Activated T-helper 1 cell treated with anti-CD3 and anti-CD28 coated beads, Interleukin-12 subunit alpha, Interleukin-12 subunit beta, Interleukin-2, Interleukin-4 antibody, amounts not matched to agents 30 ng/mL and 10 ng/mL and 1 ng/mL, durations not matched to agents 14 hours and 24 hours and 36 hours (primary cell): ENCODE results near the gene IFI44. TPM values are rescaled to one million over a fixed set of nuclear protein-coding genes. Genes with fewer than 3 reads are reported as not detected.

Experiments used
- DNase-seq: peaks from one replicate; pipeline ENCODE4 v3.0.0; 2021; ENCODE audit warnings: low spot score
- H3K27ac Mint-ChIP-seq: one replicate; pipeline ENCODE4 v1.8.0; 2021; ENCODE audit warnings: mild to moderate bottlenecking, mixed read lengths
- H3K27me3 Mint-ChIP-seq: one replicate; pipeline ENCODE4 v1.8.0; 2022; ENCODE audit warnings: mild to moderate bottlenecking, moderate library complexity, mixed read lengths; ENCODE audit not compliant: insufficient read depth
- H3K36me3 Mint-ChIP-seq: one replicate; pipeline ENCODE4 v1.8.0; 2021; ENCODE audit warnings: low read depth, mixed read lengths
- H3K4me1 Mint-ChIP-seq: one replicate; pipeline ENCODE4 v1.8.0; 2021; ENCODE audit warnings: low read depth, mixed read lengths
- H3K4me3 Mint-ChIP-seq: one replicate; pipeline ENCODE4 v1.8.0; 2021; ENCODE audit warnings: mild to moderate bottlenecking, moderate library complexity, mixed read lengths
- H3K9me3 Mint-ChIP-seq: one replicate; pipeline ENCODE4 v1.8.0; 2021; ENCODE audit warnings: mixed read lengths
- intact Hi-C: fragments of 100-400 bp; cut with micrococcal nuclease; formaldehyde crosslinking; loops from one replicate; pipeline ENCODE4 v1.15.1; 2024
- total RNA-seq: library from RNA; stranded (reverse); gene quantifications from 2 replicates; pipeline ENCODE4 v1.2.3, GENCODE V29; 2022

IFI44 gene
- total RNA-seq, 1 donor from 2014 or later: 26.9 TPM

DNA sequence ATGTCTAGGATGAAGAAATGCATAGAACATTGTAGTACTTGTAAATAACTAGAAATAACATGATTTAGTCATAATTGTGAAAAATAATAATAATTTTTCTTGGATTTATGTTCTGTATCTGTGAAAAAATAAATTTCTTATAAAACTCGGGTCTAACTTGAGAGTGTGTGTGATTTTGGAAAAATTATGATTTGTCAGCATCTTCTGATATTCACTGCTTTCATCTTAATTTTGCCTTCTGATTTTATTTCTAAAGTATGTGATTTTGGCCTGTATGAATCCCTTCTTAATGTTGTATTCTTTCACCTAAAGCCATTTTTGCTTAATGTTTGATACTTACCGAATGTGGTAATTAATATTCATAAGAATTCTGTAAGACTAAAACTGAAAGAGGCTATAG is 14.3 kb downstream of the IFI44 start:
- intact Hi-C loops: no loop called here

DNA sequence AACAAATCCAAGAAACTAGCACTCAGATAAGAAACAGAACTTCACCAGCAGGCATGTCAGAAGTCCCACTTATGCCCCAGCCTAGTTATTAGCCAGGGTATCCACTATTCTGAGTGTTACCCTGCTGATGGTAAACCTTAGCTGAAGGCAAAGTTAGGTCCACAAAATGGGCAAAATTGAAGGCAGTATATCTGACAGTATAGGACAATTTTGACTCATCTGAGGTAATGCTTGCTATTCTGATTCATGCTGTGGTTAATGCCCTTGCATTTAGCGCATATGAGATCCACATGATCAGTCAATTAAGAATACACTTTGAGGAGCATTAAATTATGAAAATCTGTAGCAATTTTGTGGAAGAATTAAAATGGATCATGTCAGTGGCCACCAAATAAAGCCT is 15.1 kb downstream of the IFI44 start:
- intact Hi-C loops: no loop called here
- Mint-ChIP-seq H3K4me3 (no peak overlapping the region), H3K27ac (no peak overlapping the region), H3K9me3 (no peaks in the 10 kb centered on the region), H3K36me3 (peaks cover 56% of the 10 kb centered on the region), H3K27me3 (no peaks in the 10 kb centered on the region), H3K4me1 (no peaks in the 10 kb centered on the region)
- DNase-seq: no peak

More for the DNA sequence above, 14.3 kb downstream of the IFI44 start:
- DNase-seq: no peak
- H3K4me1 Mint-ChIP-seq: peaks cover 3% of the 10 kb centered on the region
- no peaks in the 10 kb centered on the region for H3K9me3 Mint-ChIP-seq
- no peak overlapping the region for H3K4me3 Mint-ChIP-seq
- H3K36me3 Mint-ChIP-seq: peaks cover 59% of the 10 kb centered on the region
- H3K27ac Mint-ChIP-seq: no peak overlapping the region
- H3K27me3 Mint-ChIP-seq: no peaks in the 10 kb centered on the region

DNA sequence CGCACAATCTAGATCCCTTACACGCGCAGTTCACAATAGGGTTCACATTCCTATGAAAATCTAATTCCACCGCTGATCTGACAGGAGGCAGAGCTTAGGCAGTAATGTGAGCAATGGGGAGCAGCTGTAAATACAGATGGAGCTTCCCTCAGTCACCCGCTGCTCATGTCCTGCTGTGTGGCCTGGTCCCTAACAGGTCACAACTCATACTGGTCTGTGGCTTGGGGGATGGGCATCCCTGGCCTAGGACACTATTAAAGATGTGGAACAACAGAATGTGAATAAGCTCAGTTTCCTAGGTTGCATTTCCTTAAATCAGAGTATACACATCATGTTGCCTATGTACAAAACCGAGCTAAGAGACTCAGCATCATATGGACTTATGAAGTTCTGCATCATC is 16.2 kb downstream of the IFI44 start:
- intact Hi-C loops: no loop called here
- Mint-ChIP-seq H3K27ac (no peak overlapping the region), H3K36me3 (peaks cover 48% of the 10 kb centered on the region), H3K4me1 (no peaks in the 10 kb centered on the region), H3K4me3 (no peak overlapping the region), H3K27me3 (no peaks in the 10 kb centered on the region), H3K9me3 (no peaks in the 10 kb centered on the region)
- no peak for DNase-seq

DNA sequence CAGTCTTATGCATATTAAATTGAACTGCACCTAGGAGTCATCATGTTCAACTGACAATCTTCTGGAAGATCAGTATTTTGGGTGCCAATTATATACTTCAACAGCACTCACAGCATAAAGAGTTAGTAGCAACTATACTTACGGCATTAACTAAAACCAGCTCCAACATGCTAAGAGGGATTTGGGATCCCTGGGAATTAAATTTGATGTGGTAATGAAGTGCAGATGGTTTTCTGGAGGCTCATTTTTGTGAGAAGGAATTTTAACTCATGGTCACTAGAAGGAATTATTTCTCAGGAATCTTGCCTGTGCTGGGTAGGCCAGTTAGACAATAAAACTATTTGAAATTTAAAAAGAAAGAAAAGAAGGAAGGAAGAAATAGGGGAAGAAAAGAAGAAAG is 18.3 kb downstream of the IFI44 start:
- H3K36me3 Mint-ChIP-seq: peaks cover 33% of the 10 kb centered on the region
- intact Hi-C loops: no loop called here
- H3K27ac Mint-ChIP-seq: no peak overlapping the region
- no peaks in the 10 kb centered on the region for H3K9me3 Mint-ChIP-seq
- H3K4me1 Mint-ChIP-seq: peaks cover 8% of the 10 kb centered on the region
- DNase-seq: no peak
- H3K4me3 Mint-ChIP-seq: no peak overlapping the region
- H3K27me3 Mint-ChIP-seq: no peaks in the 10 kb centered on the region

DNA sequence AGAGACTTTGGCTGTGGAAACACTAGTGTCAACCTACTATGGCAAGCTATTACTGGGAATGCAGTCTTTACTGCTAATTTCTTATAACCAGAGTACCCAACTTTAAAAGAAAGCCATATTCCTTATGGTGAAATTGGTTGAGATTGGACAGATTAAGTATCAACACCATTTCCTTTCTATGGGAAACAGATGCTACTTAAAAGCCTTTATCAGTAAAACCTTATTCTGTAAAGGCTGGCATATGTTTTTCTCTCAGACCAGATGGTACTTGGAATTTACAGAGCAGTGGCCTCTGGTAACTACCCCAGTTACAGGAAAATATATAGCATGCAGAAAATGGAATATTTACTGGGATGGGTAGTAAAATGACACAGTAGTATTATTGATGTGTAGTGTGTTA is 18.8 kb downstream of the IFI44 start:
- intact Hi-C loops: no loop called here
- Mint-ChIP-seq H3K36me3 (peaks cover 28% of the 10 kb centered on the region), H3K27me3 (no peaks in the 10 kb centered on the region), H3K4me3 (no peak overlapping the region), H3K27ac (no peak overlapping the region), H3K9me3 (no peaks in the 10 kb centered on the region), H3K4me1 (peaks cover 8% of the 10 kb centered on the region)
- DNase-seq: no peak

DNA sequence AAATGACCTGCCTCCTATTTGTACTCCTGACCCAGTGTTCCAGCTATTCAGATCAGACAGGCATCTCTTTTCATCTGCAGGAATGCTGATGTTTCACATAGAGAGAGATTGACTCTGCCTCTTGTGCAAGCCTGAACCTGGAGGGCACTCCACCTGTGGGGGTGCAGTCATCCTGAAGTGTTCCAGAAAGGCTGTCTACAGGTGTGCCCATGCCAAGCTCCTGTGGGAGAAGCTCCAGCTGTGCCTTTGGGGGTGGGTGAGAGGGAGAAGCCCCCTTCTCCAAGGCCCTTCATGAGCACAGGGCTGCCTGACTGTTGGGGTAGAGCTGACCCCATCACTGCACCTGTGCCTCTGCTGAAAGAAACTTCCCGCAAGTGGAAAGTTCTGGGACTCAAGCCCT is 22.8 kb downstream of the IFI44 start:
- no peak overlapping the region for H3K27ac Mint-ChIP-seq
- intact Hi-C loops: no loop called here

DNA sequence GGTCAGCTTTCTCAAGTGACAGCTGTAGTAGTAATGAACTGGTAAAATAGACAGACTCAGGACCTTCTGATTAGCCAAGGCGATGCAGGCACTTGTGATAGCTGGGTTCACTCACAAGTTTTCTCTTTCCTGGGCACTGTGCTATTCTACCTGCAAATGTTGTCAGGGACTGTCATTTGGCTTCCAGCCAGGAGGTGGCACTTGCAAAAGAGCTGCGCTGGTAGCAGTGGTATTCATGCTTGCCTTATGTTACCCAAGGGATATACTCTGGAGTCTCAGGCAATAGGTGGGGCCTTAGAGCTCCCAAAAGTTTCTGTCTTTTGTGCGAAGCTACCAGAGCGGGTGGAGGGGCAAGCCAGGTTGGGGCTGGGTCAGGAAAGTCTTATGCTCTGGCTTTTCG is 23.5 kb downstream of the IFI44 start:
- H3K27me3 Mint-ChIP-seq: no peaks in the 10 kb centered on the region
- peaks cover 25% of the 10 kb centered on the region for H3K4me1 Mint-ChIP-seq
- intact Hi-C loops: no loop called here
- H3K27ac Mint-ChIP-seq: no peak overlapping the region
- DNase-seq: no peak
- no peak overlapping the region for H3K4me3 Mint-ChIP-seq
- H3K36me3 Mint-ChIP-seq: peaks cover 6% of the 10 kb centered on the region
- no peaks in the 10 kb centered on the region for H3K9me3 Mint-ChIP-seq

More for the DNA sequence above, 22.8 kb downstream of the IFI44 start:
- Mint-ChIP-seq H3K4me1 (peaks cover 18% of the 10 kb centered on the region), H3K4me3 (no peak overlapping the region), H3K36me3 (peaks cover 8% of the 10 kb centered on the region), H3K27me3 (no peaks in the 10 kb centered on the region), H3K9me3 (no peaks in the 10 kb centered on the region)
- no peak for DNase-seq

DNA sequence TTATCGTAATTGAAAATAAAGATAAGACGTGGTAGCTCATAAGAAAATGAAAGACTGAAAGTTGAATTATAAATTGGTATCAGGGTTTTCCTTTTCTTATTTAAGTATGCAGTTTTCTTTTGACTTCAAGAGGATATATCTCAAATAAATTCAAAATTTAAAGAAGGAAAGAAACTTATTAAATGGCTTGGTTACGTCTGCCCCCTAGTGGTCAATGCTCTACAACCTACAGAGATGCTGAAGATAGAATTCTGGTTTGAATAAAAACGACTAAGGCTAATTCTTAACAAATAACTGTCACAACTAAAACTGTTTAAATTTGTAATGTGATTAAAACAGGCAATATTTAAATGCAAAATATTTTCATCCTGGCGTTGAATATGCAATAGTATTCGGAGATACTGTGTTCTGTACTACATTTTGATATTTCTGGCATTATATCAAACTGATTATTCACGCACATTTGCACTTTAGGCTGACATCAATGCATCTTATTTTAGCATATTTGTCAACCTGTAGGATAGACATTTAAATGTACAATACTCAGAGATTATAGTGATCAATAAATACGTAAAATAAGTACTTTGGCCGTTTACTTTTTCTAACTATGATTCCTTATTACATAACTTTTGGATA is 26.8 kb downstream of the IFI44 start:
- no peaks in the 10 kb centered on the region for H3K9me3 Mint-ChIP-seq
- H3K4me1 Mint-ChIP-seq: peaks cover 34% of the 10 kb centered on the region
- intact Hi-C loops: loop anchor here (1.0 to 2.0 kb wide), 4 partner anchors 26 to 546 kb away; no protein-coding TSS in a partner anchor
- H3K27me3 Mint-ChIP-seq: peaks cover 8% of the 10 kb centered on the region
- H3K36me3 Mint-ChIP-seq: no peaks in the 10 kb centered on the region
- DNase-seq: peak; percentile 25
- H3K4me3 Mint-ChIP-seq: no peak overlapping the region
- no peak overlapping the region for H3K27ac Mint-ChIP-seq

DNA sequence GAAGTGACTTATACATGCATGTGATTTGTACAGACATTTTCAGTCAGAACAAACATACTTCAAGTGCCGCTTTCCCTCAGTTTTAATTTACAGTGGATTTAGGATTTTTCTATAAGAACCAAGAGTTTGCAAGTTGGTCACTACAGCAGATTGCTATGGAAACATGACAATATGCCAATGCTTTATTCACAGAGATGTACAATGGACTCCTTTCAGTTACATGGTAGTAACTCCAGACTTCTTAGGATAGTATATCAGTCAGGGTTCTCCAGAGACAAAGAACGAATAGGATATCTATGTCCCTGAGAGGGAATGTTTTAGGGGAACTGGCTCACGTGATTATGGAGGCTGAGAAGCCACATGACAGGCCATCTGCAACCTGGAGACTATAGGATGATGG is 27.4 kb downstream of the IFI44 start:
- peaks cover 8% of the 10 kb centered on the region for H3K27me3 Mint-ChIP-seq
- no peaks in the 10 kb centered on the region for H3K9me3 Mint-ChIP-seq
- H3K27ac Mint-ChIP-seq: no peak overlapping the region
- DNase-seq: no peak
- H3K4me3 Mint-ChIP-seq: no peak overlapping the region
- intact Hi-C loops: loop anchor here (1.0 to 2.0 kb wide), 4 partner anchors 26 to 547 kb away; no protein-coding TSS in a partner anchor
- H3K36me3 Mint-ChIP-seq: no peaks in the 10 kb centered on the region
- peaks cover 29% of the 10 kb centered on the region for H3K4me1 Mint-ChIP-seq

DNA sequence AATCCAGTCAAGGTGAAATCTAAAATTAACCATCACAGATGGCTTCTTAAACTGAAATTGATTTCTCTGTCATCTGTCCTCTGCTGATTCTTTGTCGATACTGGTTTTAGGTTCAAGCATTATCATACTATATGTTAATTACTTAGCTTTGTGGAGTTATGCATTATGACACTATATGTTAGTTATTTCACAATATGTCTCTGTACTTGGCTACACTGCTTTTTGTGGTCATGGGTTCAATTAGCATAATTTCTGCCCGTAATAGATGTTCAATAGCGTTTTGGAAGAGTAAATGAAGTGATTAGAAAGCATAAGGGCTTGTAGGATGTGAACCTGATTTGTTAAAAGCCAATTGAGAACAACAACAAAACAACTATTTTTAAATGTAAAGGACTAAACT is 28.2 kb downstream of the IFI44 start:
- Mint-ChIP-seq H3K4me3 (no peak overlapping the region), H3K27ac (peak overlapping the region; percentile 32), H3K27me3 (peaks cover 11% of the 10 kb centered on the region), H3K4me1 (peaks cover 28% of the 10 kb centered on the region), H3K36me3 (no peaks in the 10 kb centered on the region), H3K9me3 (no peaks in the 10 kb centered on the region)
- no peak for DNase-seq
- intact Hi-C loops: loop anchor here (2.0 kb wide), 1 partner anchor 27 kb away; no protein-coding TSS in a partner anchor

DNA sequence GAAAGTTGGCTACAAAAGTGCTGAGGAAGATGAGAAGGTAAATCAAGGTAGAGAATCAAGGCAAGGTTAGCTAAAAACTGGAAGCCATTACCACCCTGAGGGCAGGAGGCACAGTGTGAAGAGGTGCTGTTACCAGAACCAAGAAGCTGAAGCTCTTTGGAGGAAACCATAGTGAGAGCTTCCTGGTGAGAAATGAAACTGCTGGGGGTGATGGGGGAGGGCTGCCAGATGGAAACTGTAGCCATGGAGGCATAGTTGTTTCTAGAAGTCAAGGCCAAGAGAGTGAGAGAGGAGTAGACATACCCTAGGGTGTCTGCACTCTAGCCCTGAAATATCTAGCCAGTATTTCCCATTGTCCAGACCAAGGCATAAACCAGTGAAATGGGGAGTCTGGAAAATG is 28.7 kb downstream of the IFI44 start:
- DNase-seq: peak; percentile 8
- peak overlapping the region; percentile 27 for H3K27ac Mint-ChIP-seq
- no peaks in the 10 kb centered on the region for H3K9me3 Mint-ChIP-seq
- peaks cover 28% of the 10 kb centered on the region for H3K4me1 Mint-ChIP-seq
- intact Hi-C loops: no loop called here
- H3K4me3 Mint-ChIP-seq: no peak overlapping the region
- H3K36me3 Mint-ChIP-seq: no peaks in the 10 kb centered on the region
- peaks cover 11% of the 10 kb centered on the region for H3K27me3 Mint-ChIP-seq

DNA sequence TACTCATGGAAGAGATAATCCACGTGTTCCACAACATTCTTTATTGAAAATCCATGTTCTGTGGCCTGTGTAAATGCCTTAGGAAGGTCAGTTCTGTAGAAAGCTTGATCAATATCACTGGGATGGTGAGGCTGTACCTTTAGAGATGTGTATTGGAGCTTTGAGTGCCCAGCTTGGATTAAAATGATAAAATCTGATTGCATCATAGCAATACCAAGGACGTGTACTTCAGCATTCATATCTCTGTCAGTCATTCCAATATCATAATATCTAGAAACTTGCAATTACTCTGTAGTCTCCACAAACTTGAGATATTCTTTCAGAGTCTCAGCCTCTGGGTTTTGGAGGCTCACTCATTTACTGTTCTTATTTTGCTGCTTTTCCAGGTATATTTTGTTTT is 31.6 kb downstream of the IFI44 start:
- Mint-ChIP-seq H3K4me3 (no peak overlapping the region), H3K9me3 (no peaks in the 10 kb centered on the region)
- intact Hi-C loops: no loop called here

DNA sequence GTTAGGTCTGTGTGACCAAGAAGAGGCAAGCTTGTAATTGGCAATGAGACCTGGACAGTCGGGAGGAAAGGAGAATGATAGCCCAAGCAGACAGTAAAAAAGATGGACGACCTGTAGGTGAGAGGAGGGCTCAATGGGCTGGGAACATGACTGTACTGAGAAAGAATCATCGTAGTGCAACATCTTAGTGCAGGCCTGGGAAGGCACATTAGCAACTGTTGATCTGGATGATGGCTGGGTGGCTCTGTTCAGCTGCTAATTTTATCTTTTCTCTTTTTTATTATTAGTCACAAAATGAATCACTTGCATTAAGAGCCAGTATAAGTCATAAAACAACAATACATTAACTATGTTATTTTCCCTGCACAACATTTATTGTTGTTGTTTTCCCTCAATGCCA is 32.9 kb downstream of the IFI44 start:
- no peaks in the 10 kb centered on the region for H3K9me3 Mint-ChIP-seq
- no peak for DNase-seq
- H3K27me3 Mint-ChIP-seq: peaks cover 27% of the 10 kb centered on the region
- H3K27ac Mint-ChIP-seq: no peak overlapping the region
- intact Hi-C loops: no loop called here
- H3K4me3 Mint-ChIP-seq: no peak overlapping the region
- peaks cover 17% of the 10 kb centered on the region for H3K4me1 Mint-ChIP-seq
- H3K36me3 Mint-ChIP-seq: no peaks in the 10 kb centered on the region

More for the DNA sequence above, 31.6 kb downstream of the IFI44 start:
- peaks cover 23% of the 10 kb centered on the region for H3K27me3 Mint-ChIP-seq
- H3K4me1 Mint-ChIP-seq: peaks cover 27% of the 10 kb centered on the region
- H3K27ac Mint-ChIP-seq: no peak overlapping the region
- H3K36me3 Mint-ChIP-seq: no peaks in the 10 kb centered on the region
- DNase-seq: no peak

DNA sequence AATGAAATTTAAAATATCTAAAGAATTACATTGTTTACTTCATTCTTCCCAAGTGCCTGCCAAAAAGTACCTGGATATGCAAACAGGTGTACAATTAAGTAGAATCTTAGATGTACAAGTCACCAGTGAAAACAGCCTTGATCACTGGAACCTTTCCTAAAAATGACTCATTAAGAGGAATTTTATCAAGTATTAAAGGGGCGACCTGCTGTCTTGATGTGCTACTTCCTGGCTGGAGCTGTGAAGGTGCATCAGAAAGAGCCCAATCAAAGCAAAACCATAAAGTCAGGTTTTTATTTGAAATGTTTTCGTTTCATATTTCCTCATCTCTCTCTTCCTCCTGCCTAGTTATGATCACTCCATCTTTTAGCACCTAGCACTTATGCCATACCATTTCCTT is 33.4 kb downstream of the IFI44 start:
- no peaks in the 10 kb centered on the region for H3K9me3 Mint-ChIP-seq
- H3K36me3 Mint-ChIP-seq: no peaks in the 10 kb centered on the region
- no peak for DNase-seq
- peaks cover 27% of the 10 kb centered on the region for H3K27me3 Mint-ChIP-seq
- peaks cover 12% of the 10 kb centered on the region for H3K4me1 Mint-ChIP-seq
- H3K27ac Mint-ChIP-seq: no peak overlapping the region
- H3K4me3 Mint-ChIP-seq: no peak overlapping the region
- intact Hi-C loops: no loop called here
